Measurements from ENCODE around the gene B3GALNT2.

B3GALNT2 gene

DNA sequence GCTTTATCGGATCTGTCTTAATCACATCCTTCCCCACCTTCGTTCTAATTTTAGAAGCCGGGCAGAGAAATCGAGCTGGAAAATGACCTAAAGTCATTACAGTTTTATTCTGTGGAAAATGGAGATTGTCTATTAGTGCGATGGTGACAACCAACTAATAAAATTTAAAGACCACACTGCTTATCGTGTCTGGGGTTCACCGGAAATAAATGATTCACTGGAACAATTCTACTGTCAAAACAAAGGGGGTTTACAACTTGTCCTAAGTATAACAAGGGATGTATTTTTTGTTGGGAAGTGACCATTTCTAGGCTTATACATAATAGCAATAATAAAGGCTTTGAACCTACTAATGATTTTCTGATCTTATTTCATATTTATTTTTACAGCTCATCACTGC lies 55.6 kb downstream of the B3GALNT2 start:
- TF ChIP-seq EZH2 (optimal IDR thresholded peaks at IDR 0.05; ENCODE audit: low read depth, low read length) = no peak
- TF ChIP-seq, protein P1, sequence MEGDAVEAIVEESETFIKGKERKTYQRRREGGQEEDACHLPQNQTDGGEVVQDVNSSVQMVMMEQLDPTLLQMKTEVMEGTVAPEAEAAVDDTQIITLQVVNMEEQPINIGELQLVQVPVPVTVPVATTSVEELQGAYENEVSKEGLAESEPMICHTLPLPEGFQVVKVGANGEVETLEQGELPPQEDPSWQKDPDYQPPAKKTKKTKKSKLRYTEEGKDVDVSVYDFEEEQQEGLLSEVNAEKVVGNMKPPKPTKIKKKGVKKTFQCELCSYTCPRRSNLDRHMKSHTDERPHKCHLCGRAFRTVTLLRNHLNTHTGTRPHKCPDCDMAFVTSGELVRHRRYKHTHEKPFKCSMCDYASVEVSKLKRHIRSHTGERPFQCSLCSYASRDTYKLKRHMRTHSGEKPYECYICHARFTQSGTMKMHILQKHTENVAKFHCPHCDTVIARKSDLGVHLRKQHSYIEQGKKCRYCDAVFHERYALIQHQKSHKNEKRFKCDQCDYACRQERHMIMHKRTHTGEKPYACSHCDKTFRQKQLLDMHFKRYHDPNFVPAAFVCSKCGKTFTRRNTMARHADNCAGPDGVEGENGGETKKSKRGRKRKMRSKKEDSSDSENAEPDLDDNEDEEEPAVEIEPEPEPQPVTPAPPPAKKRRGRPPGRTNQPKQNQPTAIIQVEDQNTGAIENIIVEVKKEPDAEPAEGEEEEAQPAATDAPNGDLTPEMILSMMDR (IDR thresholded peaks at IDR 0.05; ENCODE audit: low read length) = no peak
- TF ChIP-seq EZH2phosphoT487 (IDR thresholded peaks at IDR 0.05; ENCODE audit: low read length) = no peak
- Histone ChIP-seq H3K27ac (ENCODE audit: low read length) (no peak overlapping the region), H3K36me3 (replicated peaks; ENCODE audit: insufficient read depth, low read length) (peaks cover 26% of the 10 kb centered on the region; the same call in 1 of the 2 replicates), H3K9me3 (replicated peaks; ENCODE audit: insufficient read depth, low read length) (no peaks in the 10 kb centered on the region), H3K79me2 (ENCODE audit: low read length) (no peaks in the 10 kb centered on the region), H3K4me2 (ENCODE audit: low read depth, low read length) (no peak overlapping the region), H3K27me3 (replicated peaks; ENCODE audit: insufficient read depth, low read length) (no peaks in the 10 kb centered on the region), H3K9me2 (replicated peaks; ENCODE audit: insufficient read depth, low read length) (no peaks in the 10 kb centered on the region), H3K4me3 (ENCODE audit: low read length) (no peak overlapping the region), H3K4me1 (ENCODE audit: low read length) (no peaks in the 10 kb centered on the region), H3F3A (ENCODE audit: insufficient read depth, low read length) (no peaks in the 10 kb centered on the region), H2AFZ (ENCODE audit: low read length) (no peak overlapping the region), H3K9ac (ENCODE audit: low read length) (no peak overlapping the region), H4K20me1 (ENCODE audit: insufficient read depth, low read length) (no peaks in the 10 kb centered on the region)
- no peak for DNase-seq

DNA sequence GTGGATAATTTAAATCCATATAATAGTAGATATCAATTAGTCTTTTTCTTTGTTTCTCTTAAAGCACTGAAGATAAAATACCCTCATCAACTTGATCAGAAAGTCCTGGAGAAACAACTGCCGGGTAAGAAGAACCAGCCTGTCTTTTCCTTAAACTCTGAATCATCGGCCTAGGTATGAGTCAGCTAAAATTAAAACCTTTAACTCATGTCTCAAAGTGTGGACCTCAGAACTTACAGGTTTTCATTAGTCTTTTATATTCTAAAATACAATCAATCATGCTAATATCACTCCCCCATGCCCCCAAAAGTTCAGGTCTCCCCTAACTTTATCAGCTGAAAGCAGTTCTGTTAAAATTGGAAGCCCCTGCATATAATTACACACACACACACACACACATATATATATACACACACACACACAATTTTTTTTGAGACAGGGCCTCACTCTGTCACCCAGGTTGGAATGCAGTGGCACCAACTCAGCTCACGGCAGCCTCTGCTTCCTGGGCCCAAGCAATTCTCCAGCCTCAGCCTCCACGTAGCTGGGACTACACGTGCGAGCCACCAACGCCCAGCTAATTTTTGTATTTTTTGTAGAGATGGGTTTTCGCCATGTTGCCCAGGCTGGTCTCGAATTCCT lies 61.3 kb downstream of the B3GALNT2 start:
- H3K9ac ChIP-seq (ENCODE audit: low read length) = no peak overlapping the region
- H3K4me3 ChIP-seq (ENCODE audit: low read length) = no peak overlapping the region
- H3K27ac ChIP-seq (ENCODE audit: low read length) = no peak overlapping the region
- no peaks in the 10 kb centered on the region for H3K9me3 ChIP-seq (replicated peaks; ENCODE audit: insufficient read depth, low read length)
- no peaks in the 10 kb centered on the region for H3F3A ChIP-seq (ENCODE audit: insufficient read depth, low read length)
- H3K9me2 ChIP-seq (replicated peaks; ENCODE audit: insufficient read depth, low read length) = no peaks in the 10 kb centered on the region
- H3K4me2 ChIP-seq (ENCODE audit: low read depth, low read length) = no peak overlapping the region
- H3K4me1 ChIP-seq (ENCODE audit: low read length) = no peaks in the 10 kb centered on the region
- no peaks in the 10 kb centered on the region for H3K79me2 ChIP-seq (ENCODE audit: low read length)
- no peaks in the 10 kb centered on the region for H4K20me1 ChIP-seq (ENCODE audit: insufficient read depth, low read length)
- H3K36me3 ChIP-seq (replicated peaks; ENCODE audit: insufficient read depth, low read length) = 0 out of 2 replicates have a peak, but pooled peaks cover 4% of the 10 kb centered on the region
- DNase-seq = no peak
- H3K27me3 ChIP-seq (replicated peaks; ENCODE audit: insufficient read depth, low read length) = no peaks in the 10 kb centered on the region
- TF ChIP-seq EZH2 (optimal IDR thresholded peaks at IDR 0.05; ENCODE audit: low read depth, low read length) (no peak), EZH2phosphoT487 (IDR thresholded peaks at IDR 0.05; ENCODE audit: low read length) (no peak)
- TF ChIP-seq, protein P1 (IDR thresholded peaks at IDR 0.05; ENCODE audit: low read length) = no peak
- no peak overlapping the region for H2AFZ ChIP-seq (ENCODE audit: low read length)

DNA sequence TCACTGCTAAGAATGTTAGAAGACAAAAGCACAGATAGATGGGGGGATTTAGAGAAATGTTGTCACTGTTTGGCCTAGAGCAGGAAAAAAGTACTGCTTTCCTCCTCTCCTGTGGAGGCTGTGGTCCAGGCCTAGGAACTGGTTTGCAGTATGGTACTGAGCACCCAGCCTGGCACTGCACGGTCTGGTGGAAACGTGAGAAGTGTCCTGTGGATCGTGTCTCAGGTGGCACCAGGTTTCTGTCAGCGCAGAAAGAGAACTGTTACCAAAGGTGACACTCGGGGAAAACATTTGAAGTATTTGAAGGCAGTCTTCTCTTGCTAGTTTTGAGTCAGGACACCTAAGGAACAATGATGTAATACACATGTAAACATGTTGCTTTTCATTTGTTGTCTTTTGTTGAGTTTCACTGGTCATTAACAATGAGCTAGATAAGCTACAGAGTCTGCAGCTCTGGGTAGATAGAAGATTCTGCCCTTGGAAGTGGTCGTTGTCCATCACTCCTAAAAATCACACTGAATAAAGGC lies 63.0 kb downstream of the B3GALNT2 start:
- no peak overlapping the region for H3K4me3 ChIP-seq (ENCODE audit: low read length)
- no peak overlapping the region for H3K9ac ChIP-seq (ENCODE audit: low read length)
- no peak for DNase-seq
- no peaks in the 10 kb centered on the region for H3F3A ChIP-seq (ENCODE audit: insufficient read depth, low read length)
- TF ChIP-seq EZH2phosphoT487 (IDR thresholded peaks at IDR 0.05; ENCODE audit: low read length) (no peak), EZH2 (optimal IDR thresholded peaks at IDR 0.05; ENCODE audit: low read depth, low read length) (no peak)
- TF ChIP-seq, protein P1 (IDR thresholded peaks at IDR 0.05; ENCODE audit: low read length) = no peak
- no peaks in the 10 kb centered on the region for H4K20me1 ChIP-seq (ENCODE audit: insufficient read depth, low read length)
- no peaks in the 10 kb centered on the region for H3K4me1 ChIP-seq (ENCODE audit: low read length)
- no peaks in the 10 kb centered on the region for H3K36me3 ChIP-seq (replicated peaks; ENCODE audit: insufficient read depth, low read length)
- no peaks in the 10 kb centered on the region for H3K27me3 ChIP-seq (replicated peaks; ENCODE audit: insufficient read depth, low read length)
- no peak overlapping the region for H3K4me2 ChIP-seq (ENCODE audit: low read depth, low read length)
- H3K27ac ChIP-seq (ENCODE audit: low read length) = no peak overlapping the region
- no peaks in the 10 kb centered on the region for H3K79me2 ChIP-seq (ENCODE audit: low read length)
- H3K9me2 ChIP-seq (replicated peaks; ENCODE audit: insufficient read depth, low read length) = no peaks in the 10 kb centered on the region
- H2AFZ ChIP-seq (ENCODE audit: low read length) = no peak overlapping the region
- H3K9me3 ChIP-seq (replicated peaks; ENCODE audit: insufficient read depth, low read length) = no peaks in the 10 kb centered on the region
